GM12878 (cell line): Measurements from ENCODE around the gene TMPRSS4. TPM values are rescaled to one million over a fixed set of nuclear protein-coding genes. Genes with fewer than 3 reads are reported as not detected.

Source experiments
- ATAC-seq: fragments of 200-7000 bp; cut with Tn5 transposase; 3 replicates; pipeline ENCODE4 v1.9.1; 2020; ENCODE audit warnings: mild to moderate bottlenecking, moderate library complexity
- BruUV-seq: library from RNA; stranded (reverse); fragments of 400-500 nt; replicated peaks from 2 replicates; lab custom pipeline; 2021; lab: Mats Ljungman, UMichigan
- CTCF ChIA-PET: fragments of 300-600 bp; sonication (Branson Sonifier 250); formaldehyde crosslinking; extraction: SDS; loops from one replicate; lab custom pipeline; 2021; ENCODE audit warnings: inconsistent platforms; lab: Yijun Ruan, JAX
- POLR2A ChIA-PET: fragments of 350-600 bp; formaldehyde crosslinking; extraction: SDS; loops from one replicate; lab custom pipeline; 2021; ENCODE audit warnings: inconsistent platforms; lab: Charles Lee
- RAD21 ChIA-PET: fragments of 300-600 bp; sonication (Branson Sonifier 250); formaldehyde crosslinking; loops from one replicate; lab custom pipeline; 2023; ENCODE audit warnings: antibody characterized with exemption; ENCODE audit not compliant: unreplicated experiment; lab: Charles Lee
- SMC1A ChIA-PET: fragments of 300-600 bp; sonication (Branson Sonifier 250); formaldehyde crosslinking; loops from one replicate; lab custom pipeline; 2023; ENCODE audit not compliant: unreplicated experiment, uncharacterized antibody; lab: Charles Lee
- DNase-seq: peaks from one replicate; pipeline ENCODE4 v3.0.0-alpha.2; 2011; ENCODE audit warnings: low read depth, low spot score
- FAIRE-seq: peaks from 3 replicates; lab custom pipeline; 2011; peaks lifted over from hg19 to GRCh38; lab: Jason Lieb, UNC
- H2AFZ ChIP-seq: 2 replicates; pipeline ENCODE4 v1.6.0; 2011; ENCODE audit warnings: low read depth, low read length, control low read depth; ENCODE audit not compliant: control insufficient read depth
- H3K27ac ChIP-seq: 2 replicates; pipeline ENCODE4 v1.5.1; 2011; ENCODE audit warnings: control low read depth; ENCODE audit not compliant: control insufficient read depth, insufficient read depth
- H3K27me3 ChIP-seq, 2 experiments: replicated peaks in 1 of 2; 2 replicates each; pipeline versions ENCODE4 v1.6.0 to v1.6.1; 2011; ENCODE audit warnings: low read length in 1 of 2; ENCODE audit not compliant: control insufficient read depth in 2 of 2, insufficient read depth in 2 of 2
- H3K36me3 ChIP-seq, 2 experiments: 2 replicates each; pipeline ENCODE4 v1.5.1; 2011; ENCODE audit warnings: low read length in 1 of 2; ENCODE audit not compliant: control insufficient read depth in 2 of 2, insufficient read depth in 2 of 2
- H3K4me1 ChIP-seq: 2 replicates; pipeline ENCODE4 v1.6.1; 2011; ENCODE audit warnings: mild to moderate bottlenecking, low read length, moderate library complexity, mixed read lengths; ENCODE audit not compliant: control insufficient read depth, insufficient read depth
- H3K4me2 ChIP-seq: 2 replicates; pipeline ENCODE4 v1.6.0; 2011; ENCODE audit warnings: control low read depth; ENCODE audit not compliant: control insufficient read depth, insufficient read depth
- H3K4me3 ChIP-seq: fragments of 200-600 bp; sonication (generic); 2 replicates; pipeline ENCODE4 v1.5.1; 2016
- H3K79me2 ChIP-seq: 2 replicates; pipeline ENCODE4 v1.6.0; 2011; ENCODE audit warnings: low read length; ENCODE audit not compliant: control insufficient read depth, insufficient read depth
- H3K9ac ChIP-seq: 2 replicates; pipeline ENCODE4 v1.8.0; 2011; ENCODE audit warnings: low read length, control low read depth, mixed read lengths; ENCODE audit not compliant: control insufficient read depth, insufficient read depth
- H3K9me3 ChIP-seq: replicated peaks from 3 replicates; pipeline ENCODE4 v1.5.1; 2011; ENCODE audit warnings: mild to moderate bottlenecking, low read length; ENCODE audit not compliant: control insufficient read depth, insufficient read depth
- H4K20me1 ChIP-seq: 2 replicates; pipeline ENCODE4 v1.6.0; 2011; ENCODE audit not compliant: control insufficient read depth, insufficient read depth
- ATF7 ChIP-seq: fragments of 450-650 bp; IDR thresholded peaks from 2 replicates; pipeline ENCODE4 v1.6.1; 2016; ENCODE audit warnings: low read depth, mild to moderate bottlenecking
- BMI1 ChIP-seq: fragments of 450-650 bp; IDR thresholded peaks from 2 replicates; pipeline ENCODE4 v1.6.1; 2016; ENCODE audit warnings: mild to moderate bottlenecking, moderate library complexity, borderline replicate concordance
- CHD4 ChIP-seq: fragments of 200-600 bp; sonication (generic); IDR thresholded peaks from 2 replicates; pipeline ENCODE4 v1.6.1; 2016; ENCODE audit warnings: mild to moderate bottlenecking
- FOXK2 ChIP-seq: fragments of 450-650 bp; IDR thresholded peaks from 2 replicates; pipeline ENCODE4 v1.6.1; 2017; ENCODE audit warnings: mild to moderate bottlenecking, moderate library complexity
- NBN ChIP-seq: fragments of 450-650 bp; IDR thresholded peaks from 2 replicates; pipeline ENCODE4 v1.6.1; 2016
- PML ChIP-seq: IDR thresholded peaks from 2 replicates; pipeline ENCODE4 v1.6.1; 2012; ENCODE audit warnings: low read length, inconsistent platforms
- TBL1XR1 ChIP-seq: IDR thresholded peaks from 2 replicates; pipeline ENCODE4 v1.6.1; 2012; ENCODE audit warnings: low read depth, low read length, improper control_type of control experiment
- WRNIP1 ChIP-seq: IDR thresholded peaks from 2 replicates; pipeline ENCODE4 v1.6.1; 2011; ENCODE audit warnings: low read depth, low read length, improper control_type of control experiment, borderline replicate concordance
- ZBTB4 ChIP-seq: fragments of 450-650 bp; formaldehyde crosslinking; IDR thresholded peaks from 2 replicates; pipeline ENCODE4 v1.4.0; 2022; ENCODE audit warnings: mild to moderate bottlenecking, moderate library complexity
- ZNF207 ChIP-seq: fragments of 450-650 bp; IDR thresholded peaks from 2 replicates; pipeline ENCODE4 v1.6.1; 2014; ENCODE audit warnings: antibody characterized with exemption, mild to moderate bottlenecking, borderline replicate concordance
- WGBS: methylation state at CpG from one replicate; pipeline ENCODE4 v1.1.6; 2016; ENCODE audit warnings: low lambda C conversion rate; ENCODE audit not compliant: insufficient replicate concordance, insufficient coverage; ENCODE audit errors: missing lambda C conversion rate; 5-methylcytosine and 5-hydroxymethylcytosine counted together
- in situ Hi-C: fragments of 300-500 bp; cut with MboI; formaldehyde crosslinking; loops from 9 replicates; pipeline ENCODE4 v1.14.3; 2018; ENCODE audit warnings: mixed read lengths
- intact Hi-C: fragments of 100-400 bp; cut with micrococcal nuclease; formaldehyde crosslinking; loops from one replicate; pipeline ENCODE4 v1.14.2; 2022; ENCODE audit not compliant: unreplicated experiment
- polyA plus RNA-seq, 11 experiments: library from polyadenylated mRNA; depleted of rRNA in 4 of 11; unstranded in 6 of 11; stranded (reverse) in 5 of 11; fragments of >200 nt; fragmentation: Nextera tagmentation in 4 of 11; fragmentation: Illumina TruSeq in 1 of 11; extraction: Ambion mirVana in 4 of 11; extraction: Trizol in 1 of 11; gene quantifications; 1 replicate in 1 of 11; 2 replicates in 10 of 11; pipeline versions ENCODE4 v1.2.1 to v1.2.3, GENCODE V29; 2011 to 2016; ENCODE audit warnings: inconsistent platforms in 2 of 11, missing spikeins in 2 of 11, low read depth in 1 of 11
- total RNA-seq, 4 experiments: library from RNA; depleted of rRNA in 3 of 4; stranded (reverse); fragments of >200 nt in 3 of 4; fragmentation: Illumina TruSeq in 1 of 4; extraction: Trizol in 1 of 4; gene quantifications; 2 replicates each; pipeline versions ENCODE4 v1.2.1 to v1.2.3, GENCODE V29; 2013 to 2021
- TF ChIP-seq, protein P1 (sequence below): fragments of 450-650 bp; IDR thresholded peaks from 2 replicates; pipeline ENCODE4 v1.6.1; 2017; ENCODE audit warnings: mild to moderate bottlenecking, moderate library complexity
- TF ChIP-seq, protein P2 (sequence below): fragments of 450-650 bp; conservative IDR thresholded peaks from 2 replicates; pipeline ENCODE4 v1.6.1; 2017; ENCODE audit warnings: mild to moderate bottlenecking, moderate library complexity

The TMPRSS4 gene
- total and polyA plus RNA-seq, 10 of the 15 experiments (the other 5 are each of a cell fraction or from before 2014, with no cell fraction given), result 0.14 to 0.26 TPM; not detected in 8

GRCh38 chr11:118162846-118163245, 86.0 kb downstream of the TMPRSS4 start (continued):
- TF ChIP-seq, protein P1, sequence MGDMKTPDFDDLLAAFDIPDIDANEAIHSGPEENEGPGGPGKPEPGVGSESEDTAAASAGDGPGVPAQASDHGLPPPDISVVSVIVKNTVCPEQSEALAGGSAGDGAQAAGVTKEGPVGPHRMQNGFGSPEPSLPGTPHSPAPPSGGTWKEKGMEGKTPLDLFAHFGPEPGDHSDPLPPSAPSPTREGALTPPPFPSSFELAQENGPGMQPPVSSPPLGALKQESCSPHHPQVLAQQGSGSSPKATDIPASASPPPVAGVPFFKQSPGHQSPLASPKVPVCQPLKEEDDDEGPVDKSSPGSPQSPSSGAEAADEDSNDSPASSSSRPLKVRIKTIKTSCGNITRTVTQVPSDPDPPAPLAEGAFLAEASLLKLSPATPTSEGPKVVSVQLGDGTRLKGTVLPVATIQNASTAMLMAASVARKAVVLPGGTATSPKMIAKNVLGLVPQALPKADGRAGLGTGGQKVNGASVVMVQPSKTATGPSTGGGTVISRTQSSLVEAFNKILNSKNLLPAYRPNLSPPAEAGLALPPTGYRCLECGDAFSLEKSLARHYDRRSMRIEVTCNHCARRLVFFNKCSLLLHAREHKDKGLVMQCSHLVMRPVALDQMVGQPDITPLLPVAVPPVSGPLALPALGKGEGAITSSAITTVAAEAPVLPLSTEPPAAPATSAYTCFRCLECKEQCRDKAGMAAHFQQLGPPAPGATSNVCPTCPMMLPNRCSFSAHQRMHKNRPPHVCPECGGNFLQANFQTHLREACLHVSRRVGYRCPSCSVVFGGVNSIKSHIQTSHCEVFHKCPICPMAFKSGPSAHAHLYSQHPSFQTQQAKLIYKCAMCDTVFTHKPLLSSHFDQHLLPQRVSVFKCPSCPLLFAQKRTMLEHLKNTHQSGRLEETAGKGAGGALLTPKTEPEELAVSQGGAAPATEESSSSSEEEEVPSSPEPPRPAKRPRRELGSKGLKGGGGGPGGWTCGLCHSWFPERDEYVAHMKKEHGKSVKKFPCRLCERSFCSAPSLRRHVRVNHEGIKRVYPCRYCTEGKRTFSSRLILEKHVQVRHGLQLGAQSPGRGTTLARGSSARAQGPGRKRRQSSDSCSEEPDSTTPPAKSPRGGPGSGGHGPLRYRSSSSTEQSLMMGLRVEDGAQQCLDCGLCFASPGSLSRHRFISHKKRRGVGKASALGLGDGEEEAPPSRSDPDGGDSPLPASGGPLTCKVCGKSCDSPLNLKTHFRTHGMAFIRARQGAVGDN, result no peak
- TF ChIP-seq, all 136 proteins: peak for 0

GRCh38 chr11:118163494-118163893, 86.6 kb downstream of the TMPRSS4 start:
- ChIA-PET POLR2A (no interaction called here), RAD21 (interaction anchor here (0.8 kb wide), 1 partner anchor 35 kb away, joined by 3 read pairs; no protein-coding TSS in a partner anchor), CTCF (interaction anchor here (0.8 kb wide), 1 partner anchor 36 kb away, joined by 3 read pairs; no protein-coding TSS in a partner anchor), SMC1A (no interaction called here)
- no peak overlapping the region for H3K4me2 ChIP-seq
- H3K79me2 ChIP-seq, result no peaks in the 10 kb centered on the region
- H3K9me3 ChIP-seq, result no peaks in the 10 kb centered on the region
- in situ Hi-C loops, result no loop called here
- H3K27ac ChIP-seq, result no peak overlapping the region
- DNase-seq, result no peak
- no peak for ATAC-seq
- peaks cover 0 to 3% of the 10 kb centered on the region in 2 experiments; a peak in 3 of 4 replicates for H3K27me3 ChIP-seq
- H3K4me1 ChIP-seq, result no peaks in the 10 kb centered on the region
- no peaks in the 10 kb centered on the region for H3K36me3 ChIP-seq
- no peak overlapping the region for H3K9ac ChIP-seq
- no peak for FAIRE-seq
- intact Hi-C loops, result no loop called here
- no peak overlapping the region for H2AFZ ChIP-seq
- H4K20me1 ChIP-seq, result no peaks in the 10 kb centered on the region
- H3K4me3 ChIP-seq, result no peak overlapping the region
- 10% methylated on average over 5 of the region's 5 CpGs for WGBS
- no TSS peak for BruUV-seq
- TF ChIP-seq CHD4 (no peak), NBN (no peak), TBL1XR1 (no peak), ZBTB4 (CRISPR knock-in tag) (no peak), FOXK2 (no peak), PML (no peak), BMI1 (no peak), ATF7 (no peak), ZNF207 (no peak), WRNIP1 (no peak)
- TF ChIP-seq, protein P2, sequence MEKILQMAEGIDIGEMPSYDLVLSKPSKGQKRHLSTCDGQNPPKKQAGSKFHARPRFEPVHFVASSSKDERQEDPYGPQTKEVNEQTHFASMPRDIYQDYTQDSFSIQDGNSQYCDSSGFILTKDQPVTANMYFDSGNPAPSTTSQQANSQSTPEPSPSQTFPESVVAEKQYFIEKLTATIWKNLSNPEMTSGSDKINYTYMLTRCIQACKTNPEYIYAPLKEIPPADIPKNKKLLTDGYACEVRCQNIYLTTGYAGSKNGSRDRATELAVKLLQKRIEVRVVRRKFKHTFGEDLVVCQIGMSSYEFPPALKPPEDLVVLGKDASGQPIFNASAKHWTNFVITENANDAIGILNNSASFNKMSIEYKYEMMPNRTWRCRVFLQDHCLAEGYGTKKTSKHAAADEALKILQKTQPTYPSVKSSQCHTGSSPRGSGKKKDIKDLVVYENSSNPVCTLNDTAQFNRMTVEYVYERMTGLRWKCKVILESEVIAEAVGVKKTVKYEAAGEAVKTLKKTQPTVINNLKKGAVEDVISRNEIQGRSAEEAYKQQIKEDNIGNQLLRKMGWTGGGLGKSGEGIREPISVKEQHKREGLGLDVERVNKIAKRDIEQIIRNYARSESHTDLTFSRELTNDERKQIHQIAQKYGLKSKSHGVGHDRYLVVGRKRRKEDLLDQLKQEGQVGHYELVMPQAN, result no peak
